Pancreas (tissue), 10 donors: Measurements from ENCODE around the gene CACNG7. TPM values are rescaled to one million over a fixed set of nuclear protein-coding genes. Genes with fewer than 3 reads are reported as not detected.

ENCODE experiments used
- ATAC-seq, 4 donors: fragments of 200-7000 bp; cut with Tn5 transposase; one replicate each; pipeline versions ENCODE4 v1.8.0 to v1.9.1; 2020; ENCODE audit warnings: mild to moderate bottlenecking in 4 of 4, moderate library complexity in 4 of 4
- DNase-seq, 6 donors: peaks; one replicate each; pipeline ENCODE4 v3.0.0-alpha.2; 2020
- FAIRE-seq: peaks from 2 replicates; lab custom pipeline; 2012; peaks lifted over from hg19 to GRCh38; lab: Jason Lieb, UNC
- H3K27ac ChIP-seq, 4 donors: fragments of 200-600 bp; sonication (generic); 1 replicate in 3 of 4; 2 replicates in 1 of 4; pipeline versions ENCODE4 v1.5.0 to v1.8.0; 2020
- H3K27me3 ChIP-seq, 4 donors: fragments of 200-600 bp; one replicate each; pipeline ENCODE4 v1.8.0; 2021
- H3K36me3 ChIP-seq, 3 donors: fragments of 200-600 bp; sonication (generic) in 1 of 3; one replicate each; pipeline versions ENCODE4 v1.5.0 to v1.8.0; 2020 to 2021
- H3K4me1 ChIP-seq, 3 donors: fragments of 200-600 bp; one replicate each; pipeline ENCODE4 v1.8.0; 2021
- H3K4me3 ChIP-seq, 4 donors: fragments of 200-600 bp; sonication (generic) in 2 of 4; one replicate each; pipeline versions ENCODE4 v1.5.0 to v1.8.0; 2020 to 2021
- H3K9me3 ChIP-seq, 4 donors: fragments of 200-600 bp; one replicate each; pipeline ENCODE4 v1.8.0; 2021
- CTCF ChIP-seq, 4 donors: fragments of 200-600 bp; sonication (generic) in 3 of 4; IDR thresholded peaks; one replicate each; pipeline versions ENCODE4 v1.5.0 to v1.8.0; 2021; ENCODE audit warnings: antibody characterized with exemption in 4 of 4
- WGBS, 2 donors: extraction: QIAGEN DNeasy Blood & Tissue Kit; methylation state at CpG; one replicate each; pipeline ENCODE4 v1.1.7; 2013; 5-methylcytosine and 5-hydroxymethylcytosine counted together
- intact Hi-C, 3 donors: fragments of 100-400 bp; cut with DNase I; formaldehyde crosslinking; loops; one replicate each; pipeline versions ENCODE4 v1.11.1 to v1.14.2; 2022
- polyA plus RNA-seq, 2 donors: library from polyadenylated mRNA; stranded (reverse); fragments of 200-250 nt; gene quantifications; one replicate each; pipeline ENCODE4 v1.2.3, GENCODE V29; 2013
- total RNA-seq, 6 donors: library from RNA; stranded (reverse); fragmentation: NEBNext Ultra II Directional in 4 of 6; extraction: Animal tissue kit (Norgen Biotek cat#: 25700) in 4 of 6; gene quantifications; one replicate each; pipeline versions ENCODE4 v1.2.1 to v1.2.4, GENCODE V29; 2021 to 2023
- donor health status: healthy with polysubstance abuse.
- donor health status: DM: no; HTN: no; CAD: no; lungs with moderate emphysema.
- donor health status: DM: no; HTN: no; CAD: no.
- donor health status: control.
- donor health status: control.
- donor health status: Bipolar disorder and iron deficiency.
- donor health status: DM: yes; HTN: yes; CAD: no.
- donor health status: DM: no; HTN: no; CAD: no.
- donor health status: DM: no; HTN: no; CAD: no.
- donor health status: DM: yes; HTN: yes; CAD: no.

The CACNG7 gene
- total and polyA plus RNA-seq, 8 donors = 0.02 to 0.09 (median 0.06) TPM; not detected in 4

GRCh38 chr19:53960886-53961285 is 51.8 kb downstream of the CACNG7 start:
- Histone ChIP-seq H3K9me3 (no peaks in the 10 kb centered on the region), H3K4me3 (no peak overlapping the region), H3K36me3 (no peaks in the 10 kb centered on the region), H3K27ac (no peak overlapping the region), H3K4me1 (no peaks in the 10 kb centered on the region), H3K27me3 (no peaks in the 10 kb centered on the region)
- DNase-seq (no peak), ATAC-seq (no peak), FAIRE-seq (no peak)
- 4 to 5% methylated on average over 8 of the region's 8 CpGs for whole genome bisulfite sequencing, 2 donors
- intact Hi-C loops = no loop called here
- no peak for TF ChIP-seq CTCF (IDR thresholded peaks at IDR 0.05)

GRCh38 chr19:53961523-53962356 is 52.7 kb downstream of the CACNG7 start:
- FAIRE-seq (no peak), DNase-seq (no peak), ATAC-seq (no peak)
- no peak for TF ChIP-seq CTCF (IDR thresholded peaks at IDR 0.05)
- H3K9me3 ChIP-seq = no peaks in the 10 kb centered on the region
- no peaks in the 10 kb centered on the region for H3K36me3 ChIP-seq
- 3% methylated on average over 31 to 32 of the region's 32 CpGs for WGBS, 2 donors
- H3K27me3 ChIP-seq = peaks cover 0 to 5% (median 0%) of the 10 kb centered on the region in 4 donors
- no peak overlapping the region for H3K27ac ChIP-seq
- no peak overlapping the region for H3K4me3 ChIP-seq
- no peaks in the 10 kb centered on the region for H3K4me1 ChIP-seq
- intact Hi-C loops = no loop called here

GRCh38 chr19:53962887-53963431 is 53.9 kb downstream of the CACNG7 start, which contains the start of gene CACNG8:
Gene CACNG8 (plus strand): TSS chr19:53962937.
- no peak for TF ChIP-seq CTCF (IDR thresholded peaks at IDR 0.05)
- no peak for FAIRE-seq
- intact Hi-C loops = no loop called here
- H3K4me3 ChIP-seq = no peak within 1 kb of the TSS
- H3K9me3 ChIP-seq = no peaks in the 10 kb centered on the region
- no peak for ATAC-seq
- DNase-seq = no peak
- H3K36me3 ChIP-seq = no peaks in the 10 kb centered on the region
- WGBS, 2 donors = 1 to 2% methylated on average over 23 to 52 of the region's 55 CpGs
- H3K27me3 ChIP-seq = peaks cover 0 to 5% (median 0%) of the 10 kb centered on the region in 4 donors
- H3K27ac ChIP-seq = no peak within 1 kb of the TSS
- no peaks in the 10 kb centered on the region for H3K4me1 ChIP-seq

GRCh38 chr19:53965091-53965490 is 56.0 kb downstream of the CACNG7 start:
- no peaks in the 10 kb centered on the region for H3K9me3 ChIP-seq
- intact Hi-C loops = no loop called here
- 49 to 54% methylated on average over 11 of the region's 11 CpGs for WGBS, 2 donors
- H3K27me3 ChIP-seq = peaks cover 0 to 5% (median 0%) of the 10 kb centered on the region in 4 donors
- FAIRE-seq (no peak), ATAC-seq (no peak), DNase-seq (no peak)
- H3K4me3 ChIP-seq = no peak overlapping the region
- no peak for TF ChIP-seq CTCF (IDR thresholded peaks at IDR 0.05)
- H3K27ac ChIP-seq = no peak overlapping the region
- H3K4me1 ChIP-seq = no peaks in the 10 kb centered on the region
- no peaks in the 10 kb centered on the region for H3K36me3 ChIP-seq

GRCh38 chr19:53966931-53967330 is 57.9 kb downstream of the CACNG7 start:
- H3K9me3 ChIP-seq = no peaks in the 10 kb centered on the region
- TF ChIP-seq CTCF (IDR thresholded peaks at IDR 0.05) = no peak
- FAIRE-seq = no peak
- peaks cover 0 to 5% (median 0%) of the 10 kb centered on the region in 4 donors for H3K27me3 ChIP-seq
- no peak overlapping the region for H3K4me3 ChIP-seq
- intact Hi-C loops = no loop called here
- 49 to 59% methylated on average over 7 of the region's 7 CpGs for WGBS, 2 donors
- H3K36me3 ChIP-seq = no peaks in the 10 kb centered on the region
- no peaks in the 10 kb centered on the region for H3K4me1 ChIP-seq
- H3K27ac ChIP-seq = no peak overlapping the region
- no peak for DNase-seq
- no peak for ATAC-seq
